ENCODE measurements around the gene EFS.
"Not testable (repeated sequence)": the region's sequence is repeated elsewhere in the genome, so short reads cannot be mapped to it uniquely, and the experiment has no call there.

EFS gene

DNA sequence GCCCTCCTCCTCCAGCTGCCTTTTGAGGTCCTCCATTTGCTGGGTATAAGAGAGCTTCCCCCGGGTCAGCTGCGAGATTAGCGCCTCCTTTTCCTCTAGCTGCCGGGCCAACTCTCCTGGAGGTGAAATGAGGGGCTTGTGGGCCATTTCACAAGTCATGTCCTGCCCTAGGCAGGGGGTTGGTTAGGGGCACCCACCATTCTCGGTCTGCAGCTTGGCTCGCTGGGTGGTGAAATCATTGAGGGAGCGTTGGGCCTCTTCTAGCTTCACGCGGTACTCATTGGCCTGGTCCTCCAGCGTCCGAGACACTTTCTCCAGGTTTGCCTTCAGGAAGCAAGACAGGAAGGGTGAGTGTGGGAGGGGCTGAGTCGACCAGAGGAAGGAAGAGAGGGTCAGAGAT is 24.4 kb upstream of the EFS start:
- ChIA-PET POLR2A (no interaction called here), CTCF (interaction anchor here (3.9 kb wide), 1 partner anchor 10 kb away, joined by 20 read pairs; no protein-coding TSS in a partner anchor)
- DNase-seq (ENCODE audit: low read depth, low spot score): no peak
- TF ChIP-seq, protein P1, sequence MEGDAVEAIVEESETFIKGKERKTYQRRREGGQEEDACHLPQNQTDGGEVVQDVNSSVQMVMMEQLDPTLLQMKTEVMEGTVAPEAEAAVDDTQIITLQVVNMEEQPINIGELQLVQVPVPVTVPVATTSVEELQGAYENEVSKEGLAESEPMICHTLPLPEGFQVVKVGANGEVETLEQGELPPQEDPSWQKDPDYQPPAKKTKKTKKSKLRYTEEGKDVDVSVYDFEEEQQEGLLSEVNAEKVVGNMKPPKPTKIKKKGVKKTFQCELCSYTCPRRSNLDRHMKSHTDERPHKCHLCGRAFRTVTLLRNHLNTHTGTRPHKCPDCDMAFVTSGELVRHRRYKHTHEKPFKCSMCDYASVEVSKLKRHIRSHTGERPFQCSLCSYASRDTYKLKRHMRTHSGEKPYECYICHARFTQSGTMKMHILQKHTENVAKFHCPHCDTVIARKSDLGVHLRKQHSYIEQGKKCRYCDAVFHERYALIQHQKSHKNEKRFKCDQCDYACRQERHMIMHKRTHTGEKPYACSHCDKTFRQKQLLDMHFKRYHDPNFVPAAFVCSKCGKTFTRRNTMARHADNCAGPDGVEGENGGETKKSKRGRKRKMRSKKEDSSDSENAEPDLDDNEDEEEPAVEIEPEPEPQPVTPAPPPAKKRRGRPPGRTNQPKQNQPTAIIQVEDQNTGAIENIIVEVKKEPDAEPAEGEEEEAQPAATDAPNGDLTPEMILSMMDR (IDR thresholded peaks at IDR 0.05; ENCODE audit: insufficient read depth, low read length, missing control alignments): no peak
- no peak overlapping the region for H3K4me3 ChIP-seq (ENCODE audit: low read depth, low read length)

DNA sequence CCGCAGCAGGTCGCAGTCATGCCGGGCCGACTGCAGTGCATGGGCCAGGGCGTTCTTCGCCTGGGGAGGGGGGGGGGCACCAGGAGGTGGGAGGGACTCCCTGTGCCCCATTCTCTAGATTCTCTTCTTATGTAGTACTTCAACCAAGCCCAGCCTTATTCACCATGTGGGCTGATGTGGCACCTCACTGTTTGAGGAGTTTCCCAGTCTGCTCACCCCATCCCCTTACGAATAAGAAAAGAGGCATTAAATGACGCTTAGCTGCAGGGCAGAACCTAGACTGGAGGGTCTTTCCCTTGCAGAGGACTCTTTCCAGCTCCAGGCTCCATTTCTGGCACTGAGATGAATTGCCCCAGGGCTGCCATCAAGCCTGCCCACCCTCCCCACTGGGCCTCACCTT is 24.0 kb upstream of the EFS start:
- POLR2A ChIA-PET: no interaction called here
- no peak for DNase-seq (ENCODE audit: low read depth, low spot score)
- CTCF ChIA-PET: interaction anchor here (3.9 kb wide), 1 partner anchor 9 kb away, joined by 20 read pairs; no protein-coding TSS in a partner anchor
- no peak overlapping the region for H3K4me3 ChIP-seq (ENCODE audit: low read depth, low read length)
- TF ChIP-seq, protein P1 (IDR thresholded peaks at IDR 0.05; ENCODE audit: insufficient read depth, low read length, missing control alignments): no peak

DNA sequence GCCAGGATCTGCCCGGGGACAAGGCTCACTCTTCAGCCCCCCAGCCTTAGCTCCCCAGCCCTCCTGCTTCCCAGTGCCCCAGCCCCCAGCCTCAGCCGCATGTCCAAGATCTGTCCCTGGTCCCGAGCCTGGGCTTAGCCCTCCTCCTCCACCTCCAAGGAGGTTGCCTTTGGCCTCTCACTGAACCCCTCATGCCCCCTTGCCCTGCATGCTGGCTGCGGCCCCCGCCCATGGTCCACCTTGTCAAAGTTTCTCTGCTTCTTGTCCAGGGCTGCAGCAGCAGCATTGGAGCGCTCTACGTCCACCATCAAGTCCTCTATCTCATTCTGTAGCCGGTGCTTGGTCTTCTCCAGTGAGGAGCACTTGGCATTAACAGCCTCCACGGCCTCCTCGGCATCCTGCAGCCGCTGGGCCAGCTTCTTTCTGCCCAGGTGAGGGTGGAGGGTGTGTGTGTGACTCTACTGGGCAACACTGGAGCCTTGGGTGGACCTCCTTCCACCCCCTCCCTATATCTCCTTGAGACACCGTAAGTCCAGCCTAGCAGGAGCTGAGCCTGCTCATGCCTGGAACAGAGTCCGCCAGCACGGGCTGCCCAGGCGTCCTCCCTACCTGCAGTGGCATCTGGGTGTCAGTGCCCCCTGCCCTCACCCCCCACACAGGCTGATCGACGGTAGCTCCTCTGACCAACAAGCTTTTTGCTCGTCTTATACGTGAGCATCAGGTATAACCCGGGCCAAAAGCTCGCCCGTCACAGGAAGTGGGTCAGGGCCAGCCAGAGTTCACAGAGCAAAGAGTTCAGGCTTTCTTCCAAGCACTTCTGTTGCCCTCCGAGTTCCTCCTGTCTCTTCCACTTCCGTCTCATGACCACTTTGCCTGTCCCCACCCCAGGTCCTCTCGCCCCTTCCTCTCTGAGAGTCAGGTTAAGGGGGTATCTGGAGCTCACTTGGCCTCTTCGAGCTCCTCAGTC is 23.2 kb upstream of the EFS start:
- no peak for DNase-seq (ENCODE audit: low read depth, low spot score)
- ChIA-PET CTCF (interaction anchor here (1.3 to 3.9 kb wide), 2 partner anchors 9 to 62 kb away, joined by 5 to 20 read pairs; no protein-coding TSS in a partner anchor), POLR2A (no interaction called here)
- TF ChIP-seq, protein P1 (IDR thresholded peaks at IDR 0.05; ENCODE audit: insufficient read depth, low read length, missing control alignments): no peak
- no peak overlapping the region for H3K4me3 ChIP-seq (ENCODE audit: low read depth, low read length)

DNA sequence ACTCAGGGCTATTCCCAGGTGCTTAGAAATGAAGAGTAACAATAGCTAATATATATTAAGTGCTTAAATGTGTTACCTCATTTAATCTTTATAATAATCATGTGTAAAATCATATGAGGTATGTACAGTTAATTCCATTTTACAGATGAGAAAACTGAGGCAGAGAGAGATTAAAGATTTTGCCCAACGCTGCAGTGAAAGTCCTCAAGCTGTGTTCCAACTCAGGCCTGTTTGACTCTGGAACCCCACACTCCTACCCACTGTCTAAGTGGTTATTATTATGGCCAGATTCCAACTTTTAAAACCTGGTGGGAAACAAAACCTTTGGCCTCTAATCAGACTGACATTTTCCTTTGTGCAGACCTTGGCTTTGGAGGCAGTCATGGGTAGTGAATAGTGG is 22.0 kb upstream of the EFS start:
- H3K4me3 ChIP-seq (ENCODE audit: low read depth, low read length): no peak overlapping the region
- ChIA-PET CTCF (interaction anchor here (3.9 kb wide), 1 partner anchor 7 kb away, joined by 20 read pairs; no protein-coding TSS in a partner anchor), POLR2A (no interaction called here)
- DNase-seq (ENCODE audit: low read depth, low spot score): no peak
- TF ChIP-seq, protein P1 (IDR thresholded peaks at IDR 0.05; ENCODE audit: insufficient read depth, low read length, missing control alignments): no peak

DNA sequence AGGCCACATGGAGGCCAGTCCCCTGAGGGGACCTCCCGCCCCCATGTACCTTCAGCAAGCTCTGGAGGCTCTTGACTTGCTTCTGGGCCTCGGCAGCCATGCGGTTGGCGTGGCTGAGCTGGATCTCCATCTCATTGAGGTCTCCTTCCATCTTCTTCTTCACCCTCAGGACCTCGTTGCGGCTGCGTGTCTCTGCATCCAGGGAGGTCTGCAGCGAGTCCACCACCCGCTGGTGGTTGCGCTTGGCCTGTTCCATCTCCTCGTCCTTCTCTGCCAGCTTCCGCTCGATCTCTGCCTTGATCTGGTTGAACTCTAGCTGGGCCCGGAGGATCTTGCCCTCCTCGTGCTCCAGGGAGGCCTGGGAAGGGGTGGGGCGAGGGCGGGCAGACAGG is 21.3 kb upstream of the EFS start:
- POLR2A ChIA-PET; DNase-seq (ENCODE audit: low read depth, low spot score); H3K4me3 ChIP-seq (ENCODE audit: low read depth, low read length): not testable (repeated sequence)
- CTCF ChIA-PET: interaction anchor here (0.8 kb wide), 1 partner anchor 12 kb away, joined by 4 read pairs; no protein-coding TSS in a partner anchor

DNA sequence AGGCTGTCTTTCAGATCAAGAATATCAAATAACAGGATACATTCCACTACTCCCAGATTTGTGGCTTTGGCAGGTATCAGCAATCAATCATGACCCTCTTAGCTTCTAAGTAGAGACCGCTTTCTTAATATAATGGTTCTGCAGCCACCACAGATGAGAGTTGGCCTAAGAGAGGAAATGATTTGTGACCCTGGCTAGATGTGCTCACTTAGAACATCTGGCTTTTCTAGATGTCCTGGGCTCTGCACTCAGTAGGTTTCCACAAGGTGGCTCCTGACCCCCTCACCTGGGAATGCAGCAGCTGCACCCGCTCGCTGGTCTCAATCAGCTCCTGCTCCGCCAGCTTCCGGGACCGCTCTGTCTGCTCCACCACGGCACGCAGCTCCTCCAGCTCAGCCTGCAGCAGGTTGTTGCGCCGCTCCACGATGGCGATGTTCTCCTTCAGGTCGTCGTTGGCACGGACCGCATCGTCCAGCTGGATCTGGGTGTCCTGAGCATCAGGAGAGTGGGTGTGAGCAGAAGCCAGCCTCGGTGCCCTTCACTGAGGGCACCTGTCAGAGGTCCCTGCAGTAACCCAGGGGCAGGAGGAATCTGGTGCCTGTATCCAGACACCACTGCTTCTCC is 20.8 kb upstream of the EFS start:
- no peak overlapping the region for H3K4me3 ChIP-seq (ENCODE audit: low read depth, low read length)
- POLR2A ChIA-PET: no interaction called here
- TF ChIP-seq, protein P1 (IDR thresholded peaks at IDR 0.05; ENCODE audit: insufficient read depth, low read length, missing control alignments): no peak
- CTCF ChIA-PET: interaction anchor here (0.8 to 1.4 kb wide), 3 partner anchors 11 to 59 kb away, joined by 3 to 6 read pairs (median 4); no protein-coding TSS in a partner anchor
- DNase-seq (ENCODE audit: low read depth, low spot score): no peak

All from AG04449 (cell line).